Calu3 (cell line): ENCODE results near the gene NPC2. TPM values are rescaled to one million over a fixed set of nuclear protein-coding genes. Genes with fewer than 3 reads are reported as not detected.

Source experiments
- BruUV-seq: library from RNA; stranded (reverse); fragments of 400-500 nt; replicated peaks from 2 replicates; lab custom pipeline; 2021; lab: Mats Ljungman, UMichigan
- CTCF ChIA-PET: fragments of 300-600 bp; sonication (Branson Sonifier 250); formaldehyde crosslinking; loops from one replicate; lab custom pipeline; 2022; ENCODE audit warnings: antibody characterized with exemption; lab: Charles Lee
- DNase-seq: peaks from one replicate; pipeline ENCODE4 v3.0.0; 2022
- H3K27ac Mint-ChIP-seq: one replicate; pipeline ENCODE4 v1.8.0; 2022; ENCODE audit warnings: mixed read lengths; ENCODE audit not compliant: unreplicated experiment
- H3K27me3 Mint-ChIP-seq: one replicate; pipeline ENCODE4 v1.8.0; 2022; ENCODE audit warnings: mixed read lengths; ENCODE audit not compliant: unreplicated experiment
- H3K36me3 Mint-ChIP-seq: one replicate; pipeline ENCODE4 v1.8.0; 2022; ENCODE audit warnings: mild to moderate bottlenecking, moderate library complexity, mixed read lengths; ENCODE audit not compliant: insufficient read depth, unreplicated experiment
- H3K4me1 Mint-ChIP-seq: one replicate; pipeline ENCODE4 v1.8.0; 2022; ENCODE audit warnings: mild to moderate bottlenecking, low read depth, mixed read lengths; ENCODE audit not compliant: unreplicated experiment
- H3K4me3 Mint-ChIP-seq: one replicate; pipeline ENCODE4 v1.8.0; 2022; ENCODE audit warnings: mild to moderate bottlenecking, low read depth, moderate library complexity, mixed read lengths; ENCODE audit not compliant: unreplicated experiment
- H3K9me3 Mint-ChIP-seq: one replicate; pipeline ENCODE4 v1.8.0; 2022; ENCODE audit warnings: low read depth, mixed read lengths; ENCODE audit not compliant: unreplicated experiment
- intact Hi-C: fragments of 100-400 bp; cut with micrococcal nuclease; formaldehyde crosslinking; loops from one replicate; pipeline ENCODE4 v1.10.0; 2022; ENCODE audit not compliant: unreplicated experiment
- total RNA-seq: library from RNA; stranded (reverse); gene quantifications from 2 replicates; pipeline ENCODE4 v1.2.3, GENCODE V29; 2022
- TF ChIP-seq, protein P1 (sequence below): fragments of 200-600 bp; IDR thresholded peaks from one replicate; pipeline ENCODE4 v1.8.0; 2022; ENCODE audit warnings: antibody characterized with exemption; ENCODE audit not compliant: unreplicated experiment

The NPC2 gene
- total RNA-seq, 1 experiment from 2014 or later: 142 TPM

DNA sequence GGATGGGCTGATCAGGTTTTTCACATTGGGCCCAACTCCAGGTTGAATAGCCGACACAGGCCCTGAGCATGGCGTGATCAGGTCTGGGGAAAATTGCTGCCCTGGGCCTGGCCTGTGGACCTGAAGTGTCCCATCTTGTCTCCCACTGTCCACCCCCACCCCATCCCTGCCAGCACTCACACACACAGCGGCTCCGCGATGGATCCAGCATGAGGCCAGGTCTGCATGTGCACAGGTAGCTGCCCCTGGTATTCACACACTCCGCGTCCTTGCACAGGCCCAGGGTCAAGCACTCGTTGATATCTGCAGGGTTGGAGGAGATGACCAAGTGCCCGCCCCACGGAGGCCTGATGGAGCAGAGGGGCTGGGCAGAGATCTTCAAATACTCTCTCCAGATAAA lies 39.1 kb upstream of the NPC2 start:
- TF ChIP-seq, protein P1, sequence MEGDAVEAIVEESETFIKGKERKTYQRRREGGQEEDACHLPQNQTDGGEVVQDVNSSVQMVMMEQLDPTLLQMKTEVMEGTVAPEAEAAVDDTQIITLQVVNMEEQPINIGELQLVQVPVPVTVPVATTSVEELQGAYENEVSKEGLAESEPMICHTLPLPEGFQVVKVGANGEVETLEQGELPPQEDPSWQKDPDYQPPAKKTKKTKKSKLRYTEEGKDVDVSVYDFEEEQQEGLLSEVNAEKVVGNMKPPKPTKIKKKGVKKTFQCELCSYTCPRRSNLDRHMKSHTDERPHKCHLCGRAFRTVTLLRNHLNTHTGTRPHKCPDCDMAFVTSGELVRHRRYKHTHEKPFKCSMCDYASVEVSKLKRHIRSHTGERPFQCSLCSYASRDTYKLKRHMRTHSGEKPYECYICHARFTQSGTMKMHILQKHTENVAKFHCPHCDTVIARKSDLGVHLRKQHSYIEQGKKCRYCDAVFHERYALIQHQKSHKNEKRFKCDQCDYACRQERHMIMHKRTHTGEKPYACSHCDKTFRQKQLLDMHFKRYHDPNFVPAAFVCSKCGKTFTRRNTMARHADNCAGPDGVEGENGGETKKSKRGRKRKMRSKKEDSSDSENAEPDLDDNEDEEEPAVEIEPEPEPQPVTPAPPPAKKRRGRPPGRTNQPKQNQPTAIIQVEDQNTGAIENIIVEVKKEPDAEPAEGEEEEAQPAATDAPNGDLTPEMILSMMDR: no peak
- BruUV-seq: no TSS peak
- Mint-ChIP-seq H3K27me3 (no peaks in the 10 kb centered on the region), H3K4me1 (no peaks in the 10 kb centered on the region), H3K27ac (no peak overlapping the region), H3K9me3 (no peaks in the 10 kb centered on the region), H3K4me3 (no peak overlapping the region), H3K36me3 (no peaks in the 10 kb centered on the region)
- CTCF ChIA-PET: interaction anchor here (0.5 to 0.9 kb wide), 2 partner anchors 24 to 30 kb away, joined by 3 to 4 read pairs; no protein-coding TSS in a partner anchor
- intact Hi-C loops: no loop called here
- no peak for DNase-seq

DNA sequence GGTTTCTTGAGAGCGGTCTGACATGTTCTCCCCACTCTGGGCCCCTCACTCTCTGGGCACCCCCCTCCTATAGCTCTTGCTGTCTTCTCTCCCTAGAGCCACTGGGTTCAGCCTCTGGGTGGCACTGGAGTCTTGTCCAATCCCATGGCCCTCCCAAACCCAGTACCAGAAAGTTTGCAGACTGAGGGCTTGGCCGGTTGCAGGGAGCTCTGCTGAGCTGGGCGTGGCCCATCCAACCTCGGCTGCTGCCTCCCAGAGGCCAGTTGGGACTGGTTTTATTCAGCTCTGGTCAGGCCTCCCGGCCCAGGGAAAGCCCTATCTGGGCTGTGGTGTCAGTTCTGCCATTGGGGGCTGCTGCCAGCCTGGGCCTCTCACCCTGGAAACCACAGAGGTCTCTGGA lies 38.4 kb upstream of the NPC2 start:
- H3K27ac Mint-ChIP-seq: no peak overlapping the region
- H3K9me3 Mint-ChIP-seq: no peaks in the 10 kb centered on the region
- H3K27me3 Mint-ChIP-seq: no peaks in the 10 kb centered on the region
- CTCF ChIA-PET: interaction anchor here (0.5 to 0.9 kb wide), 4 partner anchors 23 to 358 kb away, joined by 3 to 5 read pairs (median 4); no protein-coding TSS in a partner anchor
- no peaks in the 10 kb centered on the region for H3K36me3 Mint-ChIP-seq
- no peak overlapping the region for H3K4me3 Mint-ChIP-seq
- TF ChIP-seq, protein P1: no peak
- H3K4me1 Mint-ChIP-seq: no peaks in the 10 kb centered on the region
- DNase-seq: peak; percentile 24
- intact Hi-C loops: no loop called here
- no TSS peak for BruUV-seq

DNA sequence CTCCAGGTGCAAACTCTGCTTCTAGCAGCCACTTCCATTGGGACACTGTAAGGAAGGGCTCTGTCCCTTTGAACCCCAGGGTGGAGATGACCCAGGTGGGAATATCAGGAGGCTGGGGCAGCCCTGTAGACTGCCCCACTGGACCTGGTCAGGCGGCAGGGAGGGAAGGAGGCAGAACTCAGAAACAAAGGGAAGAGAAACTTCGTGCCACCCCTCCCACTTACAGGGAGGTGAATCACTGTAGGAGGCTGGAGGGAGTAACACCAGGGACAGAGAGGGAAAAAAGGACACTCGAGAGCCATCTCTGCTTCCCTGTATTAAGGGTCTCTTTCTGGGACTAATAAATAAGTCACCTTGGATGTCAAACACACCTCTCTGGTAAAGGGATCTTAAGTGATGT lies 37.9 kb upstream of the NPC2 start:
- intact Hi-C loops: no loop called here
- DNase-seq: no peak
- Mint-ChIP-seq H3K27ac (no peak overlapping the region), H3K27me3 (peaks cover under 1% of the 10 kb centered on the region), H3K4me1 (no peaks in the 10 kb centered on the region), H3K4me3 (no peak overlapping the region), H3K9me3 (no peaks in the 10 kb centered on the region), H3K36me3 (no peaks in the 10 kb centered on the region)
- TF ChIP-seq, protein P1: no peak
- BruUV-seq: no TSS peak
- CTCF ChIA-PET: no interaction called here

DNA sequence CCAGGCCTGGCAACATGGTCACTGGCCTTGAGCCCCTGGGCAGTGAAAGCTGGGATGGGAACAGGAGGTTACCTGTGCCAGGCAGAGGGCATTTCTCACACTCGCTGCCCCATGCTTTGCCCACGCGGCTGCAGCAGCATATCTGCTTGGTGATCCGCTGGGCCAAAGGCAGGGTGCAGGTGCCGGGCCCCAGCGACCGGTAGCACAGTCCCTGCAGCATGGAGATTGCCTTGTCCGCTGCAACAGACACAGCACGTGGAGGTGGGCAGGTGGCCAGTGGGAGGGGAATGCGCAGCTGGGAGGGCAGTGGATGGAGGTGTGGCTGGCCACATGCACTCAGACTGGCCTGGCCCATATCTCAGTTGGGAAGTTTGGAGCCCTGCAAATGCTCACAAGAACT lies 35.8 kb upstream of the NPC2 start:
- Mint-ChIP-seq H3K36me3 (no peaks in the 10 kb centered on the region), H3K4me1 (no peaks in the 10 kb centered on the region), H3K27ac (no peak overlapping the region), H3K9me3 (no peaks in the 10 kb centered on the region), H3K27me3 (peaks cover 15% of the 10 kb centered on the region), H3K4me3 (no peak overlapping the region)
- CTCF ChIA-PET: no interaction called here
- TF ChIP-seq, protein P1: no peak
- DNase-seq: no peak
- intact Hi-C loops: no loop called here
- BruUV-seq: no TSS peak
